KMS-11 (cell line): ENCODE measurements around the gene IGIP.

Experiments used
- H2AFZ ChIP-seq: fragments of 200-600 bp; sonication (generic); 2 replicates; pipeline ENCODE4 v1.6.1; 2016; ENCODE audit warnings: antibody characterized with exemption, mixed run types, low read depth
- H3K27ac ChIP-seq: fragments of 200-600 bp; sonication (generic); 2 replicates; pipeline ENCODE4 v1.6.1; 2016; ENCODE audit warnings: mild to moderate bottlenecking, mixed run types
- H3K27me3 ChIP-seq: fragments of 200-600 bp; sonication (generic); 2 replicates; pipeline ENCODE4 v1.6.1; 2017; ENCODE audit warnings: mild to moderate bottlenecking, low read depth, mixed run types, moderate library complexity; ENCODE audit not compliant: insufficient read depth
- H3K36me3 ChIP-seq: fragments of 200-600 bp; sonication (generic); 2 replicates; pipeline ENCODE4 v1.6.1; 2017; ENCODE audit warnings: mild to moderate bottlenecking, mixed run types; ENCODE audit not compliant: insufficient read depth
- H3K4me1 ChIP-seq: fragments of 200-600 bp; sonication (generic); 2 replicates; pipeline ENCODE4 v1.6.1; 2016; ENCODE audit warnings: mild to moderate bottlenecking, low read depth, mixed run types; ENCODE audit not compliant: poor library complexity, severe bottlenecking
- H3K4me2 ChIP-seq: fragments of 200-600 bp; sonication (generic); 2 replicates; pipeline ENCODE4 v1.7.0; 2016; ENCODE audit warnings: mild to moderate bottlenecking, mixed run types
- H3K4me3 ChIP-seq: fragments of 200-600 bp; sonication (generic); IDR thresholded peaks from 2 replicates; pipeline ENCODE4 v1.6.1; 2017; ENCODE audit warnings: low read depth, low read length, mixed read lengths; ENCODE audit not compliant: insufficient read depth
- H3K79me2 ChIP-seq: fragments of 200-600 bp; sonication (generic); 2 replicates; pipeline ENCODE4 v1.6.1; 2016; ENCODE audit warnings: low read depth, mixed run types; ENCODE audit not compliant: insufficient read depth
- H3K9ac ChIP-seq: fragments of 200-600 bp; sonication (generic); 2 replicates; pipeline ENCODE4 v1.6.1; 2016; ENCODE audit warnings: mild to moderate bottlenecking, mixed run types
- H4K20me1 ChIP-seq: fragments of 200-600 bp; sonication (generic); 2 replicates; pipeline ENCODE4 v1.6.1; 2016; ENCODE audit warnings: mild to moderate bottlenecking, mixed run types; ENCODE audit not compliant: insufficient read depth
- TF ChIP-seq, protein P1 (sequence below): fragments of 200-600 bp; sonication (generic); conservative IDR thresholded peaks from 2 replicates; pipeline ENCODE4 v1.6.1; 2017; ENCODE audit warnings: low read depth, mild to moderate bottlenecking, antibody characterized with exemption, low read length, moderate library complexity, mixed read lengths

IGIP gene

GRCh38 chr5:140118302-140118936, 7.3 kb upstream of the IGIP start:
- H3K4me2 ChIP-seq, result peak overlapping the region; percentile 22; the same call in 1 of the 2 replicates
- H4K20me1 ChIP-seq, result no peaks in the 10 kb centered on the region
- H3K36me3 ChIP-seq, result no peaks in the 10 kb centered on the region

GRCh38 chr5:140126315-140127012, 727 bp downstream of the IGIP start:
- TF ChIP-seq, protein P1, sequence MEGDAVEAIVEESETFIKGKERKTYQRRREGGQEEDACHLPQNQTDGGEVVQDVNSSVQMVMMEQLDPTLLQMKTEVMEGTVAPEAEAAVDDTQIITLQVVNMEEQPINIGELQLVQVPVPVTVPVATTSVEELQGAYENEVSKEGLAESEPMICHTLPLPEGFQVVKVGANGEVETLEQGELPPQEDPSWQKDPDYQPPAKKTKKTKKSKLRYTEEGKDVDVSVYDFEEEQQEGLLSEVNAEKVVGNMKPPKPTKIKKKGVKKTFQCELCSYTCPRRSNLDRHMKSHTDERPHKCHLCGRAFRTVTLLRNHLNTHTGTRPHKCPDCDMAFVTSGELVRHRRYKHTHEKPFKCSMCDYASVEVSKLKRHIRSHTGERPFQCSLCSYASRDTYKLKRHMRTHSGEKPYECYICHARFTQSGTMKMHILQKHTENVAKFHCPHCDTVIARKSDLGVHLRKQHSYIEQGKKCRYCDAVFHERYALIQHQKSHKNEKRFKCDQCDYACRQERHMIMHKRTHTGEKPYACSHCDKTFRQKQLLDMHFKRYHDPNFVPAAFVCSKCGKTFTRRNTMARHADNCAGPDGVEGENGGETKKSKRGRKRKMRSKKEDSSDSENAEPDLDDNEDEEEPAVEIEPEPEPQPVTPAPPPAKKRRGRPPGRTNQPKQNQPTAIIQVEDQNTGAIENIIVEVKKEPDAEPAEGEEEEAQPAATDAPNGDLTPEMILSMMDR, result no peak
- H2AFZ ChIP-seq, result no peak overlapping the region

More at GRCh38 chr5:140118302-140118936, 7.3 kb upstream of the IGIP start:
- no peak overlapping the region for H3K9ac ChIP-seq
- H3K27me3 ChIP-seq, result no peaks in the 10 kb centered on the region
- peaks cover 20% of the 10 kb centered on the region for H3K79me2 ChIP-seq
- TF ChIP-seq, protein P1, result no peak
- H2AFZ ChIP-seq, result no peak overlapping the region
- H3K4me3 ChIP-seq, result no peak overlapping the region
- H3K27ac ChIP-seq, result no peak overlapping the region
- H3K4me1 ChIP-seq, result peaks cover 44% of the 10 kb centered on the region

GRCh38 chr5:140128376-140128775, 2.6 kb downstream of the IGIP start:
- Histone ChIP-seq H3K9ac (no peak overlapping the region), H3K4me3 (no peak overlapping the region), H4K20me1 (no peaks in the 10 kb centered on the region), H3K27me3 (no peaks in the 10 kb centered on the region), H3K27ac (no peak overlapping the region), H2AFZ (no peak overlapping the region), H3K4me2 (no peak overlapping the region), H3K79me2 (0 out of 2 replicates have a peak, but pooled peaks cover 4% of the 10 kb centered on the region), H3K4me1 (peaks cover 20% of the 10 kb centered on the region), H3K36me3 (no peaks in the 10 kb centered on the region)
- TF ChIP-seq, protein P1, result no peak

More at GRCh38 chr5:140126315-140127012, 727 bp downstream of the IGIP start:
- H3K27me3 ChIP-seq, result no peaks in the 10 kb centered on the region
- H3K4me1 ChIP-seq, result peaks cover 23% of the 10 kb centered on the region
- no peak overlapping the region for H3K27ac ChIP-seq
- H3K4me3 ChIP-seq, result no peak overlapping the region
- H3K79me2 ChIP-seq, result 0 out of 2 replicates have a peak, but pooled peaks cover 7% of the 10 kb centered on the region
- no peaks in the 10 kb centered on the region for H4K20me1 ChIP-seq
- no peak overlapping the region for H3K4me2 ChIP-seq
- H3K9ac ChIP-seq, result no peak overlapping the region
- H3K36me3 ChIP-seq, result no peaks in the 10 kb centered on the region

GRCh38 chr5:140130949-140131733, 5.4 kb downstream of the IGIP start:
- TF ChIP-seq, protein P1, result no peak
- Histone ChIP-seq H4K20me1 (no peaks in the 10 kb centered on the region), H3K4me2 (no peak overlapping the region), H2AFZ (no peak overlapping the region), H3K27me3 (no peaks in the 10 kb centered on the region), H3K4me1 (peaks cover 10% of the 10 kb centered on the region), H3K4me3 (no peak overlapping the region), H3K9ac (no peak overlapping the region), H3K36me3 (no peaks in the 10 kb centered on the region), H3K79me2 (no peaks in the 10 kb centered on the region), H3K27ac (no peak overlapping the region)
